ENCODE results near the gene PTPRD.

DNA sequence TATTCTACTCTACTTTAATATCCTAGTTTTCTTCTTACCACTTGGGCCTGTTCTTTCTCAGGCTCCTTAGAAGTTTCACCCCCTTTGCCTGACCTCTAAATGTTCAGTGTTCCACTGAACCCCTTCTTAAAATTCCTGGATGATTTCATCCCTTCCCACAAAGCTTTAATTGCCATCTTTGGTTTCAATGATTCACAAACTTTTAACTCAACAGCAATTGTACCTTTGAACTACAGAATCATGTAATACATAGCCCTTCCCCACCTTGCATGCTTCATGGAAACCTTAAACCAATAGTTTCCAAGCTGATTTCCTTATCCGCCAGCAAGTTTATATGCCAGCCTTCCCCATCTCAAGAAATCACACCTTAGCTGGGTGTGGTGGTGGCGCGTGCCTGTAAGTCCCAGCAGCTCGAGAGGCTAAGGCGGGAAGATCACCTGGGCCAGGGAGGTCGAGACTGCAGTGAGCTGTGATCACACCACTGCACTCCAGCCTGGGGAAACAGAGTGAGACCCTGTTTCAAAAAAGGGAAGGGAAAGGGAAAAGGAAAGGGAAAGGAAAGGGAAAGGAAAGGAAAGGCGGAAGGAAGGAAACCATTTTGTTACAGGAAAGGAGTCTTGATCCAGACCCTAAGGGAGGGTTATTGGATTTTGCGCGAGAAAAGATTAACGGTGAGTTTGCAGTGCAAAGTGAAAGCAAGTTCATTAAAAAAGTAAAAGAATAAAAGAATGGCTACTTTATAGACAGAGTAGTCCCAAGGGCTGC lies 1789.5 kb downstream of the PTPRD start:
- TF ChIP-seq CTCF (IDR thresholded peaks at IDR 0.05) = no peak
- no peak for TF ChIP-seq POLR2A (IDR thresholded peaks at IDR 0.05)
